CD4-positive, alpha-beta T cell (primary cell): ENCODE results near the gene LSM14A. TPM values are rescaled to one million over a fixed set of nuclear protein-coding genes. Genes with fewer than 3 reads are reported as not detected.
A peak's percentile ranks its signal among the peaks of the same experiment; 100 is the strongest.

Source experiments
- ATAC-seq: fragments of 200-7000 bp; cut with Tn5 transposase; one replicate; pipeline ENCODE4 v1.10.0; 2022; ENCODE audit warnings: mild to moderate bottlenecking; ENCODE audit not compliant: poor library complexity
- CTCF ChIA-PET: fragments of 350-600 bp; sonication (Branson Sonifier 250); formaldehyde crosslinking; loops from one replicate; lab custom pipeline; 2021; ENCODE audit warnings: antibody characterized with exemption, inconsistent platforms; lab: Charles Lee
- POLR2A ChIA-PET: fragments of 350-600 bp; sonication (Branson Sonifier 250); formaldehyde crosslinking; loops from one replicate; lab custom pipeline; 2021; ENCODE audit warnings: antibody characterized with exemption, inconsistent platforms; lab: Charles Lee
- DNase-seq, 14 experiments: peaks; one replicate each; pipeline ENCODE4 v3.0.0-alpha.2; 2013 to 2020; ENCODE audit warnings: mixed read lengths in 2 of 14
- H3K27ac ChIP-seq, 2 donors: one replicate each; pipeline versions ENCODE4 v1.5.1 to v1.7.0; 2013; ENCODE audit warnings: low read length in 2 of 2, low read depth in 1 of 2, mild to moderate bottlenecking in 1 of 2
- H3K27me3 ChIP-seq, 2 experiments: 1 replicate in 1 of 2; 2 replicates in 1 of 2; pipeline versions ENCODE4 v1.6.1 to v1.7.0; 2013; ENCODE audit warnings: low read length in 2 of 2, control low read depth in 1 of 2, mild to moderate bottlenecking in 1 of 2, moderate library complexity in 1 of 2; ENCODE audit not compliant: insufficient read depth in 2 of 2, control insufficient read depth in 1 of 2
- H3K36me3 ChIP-seq: one replicate; pipeline ENCODE4 v1.6.1; 2013; ENCODE audit warnings: low read length, control low read depth; ENCODE audit not compliant: insufficient read depth
- H3K4me1 ChIP-seq: one replicate; pipeline ENCODE4 v1.6.1; 2013; ENCODE audit warnings: low read length, control low read depth; ENCODE audit not compliant: insufficient read depth
- H3K4me3 ChIP-seq: one replicate; pipeline ENCODE4 v1.5.1; 2013; ENCODE audit warnings: mild to moderate bottlenecking, low read length, moderate library complexity
- H3K9me3 ChIP-seq, 2 experiments: 1 replicate in 1 of 2; 2 replicates in 1 of 2; pipeline versions ENCODE4 v1.6.1 to v1.7.0; 2013; ENCODE audit warnings: low read length in 2 of 2, mild to moderate bottlenecking in 2 of 2, control low read depth in 1 of 2, moderate library complexity in 1 of 2; ENCODE audit not compliant: control insufficient read depth in 1 of 2, insufficient read depth in 1 of 2
- H3K27ac Mint-ChIP-seq: one replicate; pipeline ENCODE4 v1.8.0; 2020; ENCODE audit warnings: mixed read lengths
- H3K27me3 Mint-ChIP-seq: one replicate; pipeline ENCODE4 v1.8.0; 2021; ENCODE audit warnings: mixed read lengths
- H3K36me3 Mint-ChIP-seq: one replicate; pipeline ENCODE4 v1.8.0; 2021; ENCODE audit warnings: low read depth, mixed read lengths
- H3K4me1 Mint-ChIP-seq: one replicate; pipeline ENCODE4 v1.8.0; 2021; ENCODE audit warnings: low read depth, mixed read lengths
- H3K4me3 Mint-ChIP-seq: one replicate; pipeline ENCODE4 v1.8.0; 2020; ENCODE audit warnings: mild to moderate bottlenecking, mixed read lengths
- H3K9me3 Mint-ChIP-seq: one replicate; pipeline ENCODE4 v1.8.0; 2020; ENCODE audit warnings: mixed read lengths
- intact Hi-C, 2 experiments: fragments of 100-400 bp; cut with DNase I in 1 of 2; cut with micrococcal nuclease in 1 of 2; formaldehyde crosslinking; loops; one replicate each; pipeline versions ENCODE4 v1.15.1 to v1.9.0; 2023 to 2025; cut with DNase I, micrococcal nuclease
- total RNA-seq, 174 experiments: library from RNA in 2 of 174; stranded (reverse) in 2 of 174; gene quantifications; one replicate each; pipeline ENCODE4 v1.2.3 and lab custom pipeline; 2021 to 2026
- TF ChIP-seq, protein P1 (sequence below): fragments of 200-600 bp; IDR thresholded peaks from one replicate; pipeline ENCODE4 v1.8.0; 2022; ENCODE audit warnings: antibody characterized with exemption, mild to moderate bottlenecking

LSM14A gene
- total RNA-seq, 2 experiments from 2014 or later, result 210 to 217 TPM

DNA sequence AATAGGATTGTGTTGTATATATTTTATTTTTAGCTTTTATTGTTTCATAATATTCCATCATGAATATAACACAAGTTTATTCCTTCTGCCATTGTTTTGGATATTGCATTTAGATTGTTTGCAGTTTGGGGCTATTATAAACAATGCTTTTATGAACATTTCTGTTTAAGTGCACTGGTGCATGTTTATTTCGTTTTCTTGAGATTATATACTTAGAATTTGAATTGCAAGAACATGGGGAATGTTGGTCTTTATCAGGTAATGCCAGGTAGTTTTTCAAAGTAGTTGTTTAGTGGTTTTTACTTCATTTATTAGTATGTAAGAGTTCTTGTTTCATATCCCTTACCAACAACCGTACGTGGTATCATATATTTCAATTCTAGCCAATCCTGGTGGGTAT is 4.3 kb downstream of the LSM14A start:
- Histone ChIP-seq H3K36me3 (peaks cover 32% of the 10 kb centered on the region), H3K4me1 (peaks cover 54% of the 10 kb centered on the region), H3K4me3 (no peak overlapping the region), H3K9me3 (no peaks in the 10 kb centered on the region), H3K27ac (no peak overlapping the region), H3K27me3 (no peaks in the 10 kb centered on the region)
- DNase-seq (no peak), ATAC-seq (no peak)
- H3K9me3 Mint-ChIP-seq, result no peaks in the 10 kb centered on the region
- TF ChIP-seq, protein P1, sequence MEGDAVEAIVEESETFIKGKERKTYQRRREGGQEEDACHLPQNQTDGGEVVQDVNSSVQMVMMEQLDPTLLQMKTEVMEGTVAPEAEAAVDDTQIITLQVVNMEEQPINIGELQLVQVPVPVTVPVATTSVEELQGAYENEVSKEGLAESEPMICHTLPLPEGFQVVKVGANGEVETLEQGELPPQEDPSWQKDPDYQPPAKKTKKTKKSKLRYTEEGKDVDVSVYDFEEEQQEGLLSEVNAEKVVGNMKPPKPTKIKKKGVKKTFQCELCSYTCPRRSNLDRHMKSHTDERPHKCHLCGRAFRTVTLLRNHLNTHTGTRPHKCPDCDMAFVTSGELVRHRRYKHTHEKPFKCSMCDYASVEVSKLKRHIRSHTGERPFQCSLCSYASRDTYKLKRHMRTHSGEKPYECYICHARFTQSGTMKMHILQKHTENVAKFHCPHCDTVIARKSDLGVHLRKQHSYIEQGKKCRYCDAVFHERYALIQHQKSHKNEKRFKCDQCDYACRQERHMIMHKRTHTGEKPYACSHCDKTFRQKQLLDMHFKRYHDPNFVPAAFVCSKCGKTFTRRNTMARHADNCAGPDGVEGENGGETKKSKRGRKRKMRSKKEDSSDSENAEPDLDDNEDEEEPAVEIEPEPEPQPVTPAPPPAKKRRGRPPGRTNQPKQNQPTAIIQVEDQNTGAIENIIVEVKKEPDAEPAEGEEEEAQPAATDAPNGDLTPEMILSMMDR, result no peak
- POLR2A ChIA-PET, result interaction anchor here (0.7 to 0.9 kb wide), 2 partner anchors 10 to 188 kb away, joined by 3 read pairs; partner anchors contain the start of gene GPI
- peak overlapping the region; percentile 59 for H3K27ac Mint-ChIP-seq
- H3K4me3 Mint-ChIP-seq, result peak overlapping the region; percentile 74
- H3K36me3 Mint-ChIP-seq, result peaks cover 62% of the 10 kb centered on the region
- no peaks in the 10 kb centered on the region for H3K27me3 Mint-ChIP-seq
- intact Hi-C loops, result loop anchor here (2.0 to 5.0 kb wide), 2 partner anchors 14 to 161 kb away; no protein-coding TSS in a partner anchor
- CTCF ChIA-PET, result no interaction called here
- H3K4me1 Mint-ChIP-seq, result peaks cover 84% of the 10 kb centered on the region

DNA sequence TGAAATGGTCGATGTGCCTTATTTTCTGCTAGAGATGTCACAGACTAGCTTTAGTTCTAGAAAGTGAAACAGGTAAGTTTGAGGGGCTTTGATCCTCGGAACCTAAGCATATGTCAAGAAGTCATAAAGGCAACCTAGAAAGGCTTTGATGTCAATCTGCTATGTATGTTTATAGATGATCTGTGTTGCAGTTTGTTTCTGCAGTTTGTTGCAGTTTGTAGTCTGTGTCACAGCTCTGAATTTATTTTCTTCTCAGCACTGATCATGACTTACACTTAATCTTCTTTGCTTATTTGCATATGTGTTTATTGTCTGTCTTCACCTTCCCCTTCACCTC is 5.9 kb downstream of the LSM14A start:
- Mint-ChIP-seq H3K9me3 (no peaks in the 10 kb centered on the region), H3K4me3 (peak overlapping the region; percentile 75), H3K27ac (peak overlapping the region; percentile 70), H3K4me1 (peaks cover 94% of the 10 kb centered on the region), H3K27me3 (no peaks in the 10 kb centered on the region), H3K36me3 (peaks cover 67% of the 10 kb centered on the region)
- Histone ChIP-seq H3K27me3 (no peaks in the 10 kb centered on the region), H3K9me3 (no peaks in the 10 kb centered on the region), H3K27ac (no peak overlapping the region), H3K4me3 (peak overlapping the region; percentile 6), H3K36me3 (peaks cover 32% of the 10 kb centered on the region), H3K4me1 (peaks cover 49% of the 10 kb centered on the region)
- TF ChIP-seq, protein P1, result no peak
- intact Hi-C loops, result loop anchor here in 1 of 2 experiments (5.0 kb wide), 1 partner anchor 159 kb away; no protein-coding TSS in a partner anchor
- ATAC-seq, result peak; percentile 75
- CTCF ChIA-PET, result interaction anchor here (1.0 kb wide), 2 partner anchors 8 to 11 kb away, joined by 3 to 4 read pairs; no protein-coding TSS in a partner anchor
- peak in 3 of 14 experiments; percentile 32 to 54 (median 53) for DNase-seq
- POLR2A ChIA-PET, result interaction anchor here (0.6 to 1.2 kb wide), 4 partner anchors 14 to 187 kb away, joined by 3 to 4 read pairs (median 3); no protein-coding TSS in a partner anchor

DNA sequence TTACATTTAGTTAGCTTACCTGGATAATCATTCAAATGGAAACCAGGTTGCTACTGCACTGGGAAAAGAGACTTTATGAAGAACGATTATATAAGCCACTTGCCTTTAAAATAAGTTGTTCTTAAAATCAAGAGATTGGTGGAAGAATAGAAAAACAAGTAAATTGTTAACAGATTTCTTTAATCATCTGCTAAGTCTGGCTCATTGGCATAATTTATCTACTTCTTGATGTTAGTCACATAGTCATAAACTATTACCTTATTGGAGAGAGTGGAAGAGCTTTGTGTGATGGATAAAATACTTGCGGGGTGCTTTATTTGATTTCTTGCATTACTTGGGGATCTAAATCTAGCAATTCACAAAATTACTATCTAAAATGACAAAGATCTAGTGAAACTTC is 6.8 kb downstream of the LSM14A start:
- H3K4me1 ChIP-seq, result peaks cover 48% of the 10 kb centered on the region
- no peak overlapping the region for H3K4me3 ChIP-seq
- Mint-ChIP-seq H3K4me1 (peaks cover 90% of the 10 kb centered on the region), H3K36me3 (peaks cover 61% of the 10 kb centered on the region), H3K27me3 (no peaks in the 10 kb centered on the region), H3K9me3 (no peaks in the 10 kb centered on the region), H3K4me3 (peak overlapping the region; percentile 8), H3K27ac (peak overlapping the region; percentile 48)
- ATAC-seq (no peak), DNase-seq (no peak)
- no peak overlapping the region for H3K27ac ChIP-seq
- intact Hi-C loops, result loop anchor here in 1 of 2 experiments (5.0 kb wide), 1 partner anchor 158 kb away; no protein-coding TSS in a partner anchor
- H3K36me3 ChIP-seq, result peaks cover 35% of the 10 kb centered on the region
- TF ChIP-seq, protein P1, result no peak
- POLR2A ChIA-PET, result interaction anchor here (0.9 kb wide), 1 partner anchor 34 kb away, joined by 3 read pairs; no protein-coding TSS in a partner anchor
- H3K9me3 ChIP-seq, result no peaks in the 10 kb centered on the region
- H3K27me3 ChIP-seq, result no peaks in the 10 kb centered on the region
- CTCF ChIA-PET, result no interaction called here
